Mucosa of descending colon (tissue), 3 donors: ENCODE data around the gene BTNL3. TPM values are rescaled to one million over a fixed set of nuclear protein-coding genes. Genes with fewer than 3 reads are reported as not detected.

Source experiments
- ATAC-seq: fragments of 200-7000 bp; cut with Tn5 transposase; one replicate; pipeline ENCODE4 v1.9.1; 2020; ENCODE audit warnings: mild to moderate bottlenecking, moderate library complexity
- DNase-seq, 3 donors: peaks; one replicate each; pipeline ENCODE4 v3.0.0-alpha.2; 2020
- H3K36me3 ChIP-seq: fragments of 200-600 bp; one replicate; pipeline ENCODE4 v1.8.0; 2021; ENCODE audit warnings: low read depth, mild to moderate bottlenecking
- H3K4me1 ChIP-seq: fragments of 200-600 bp; one replicate; pipeline ENCODE4 v1.8.0; 2021; ENCODE audit warnings: low read depth, mild to moderate bottlenecking
- H3K4me3 ChIP-seq: fragments of 200-600 bp; one replicate; pipeline ENCODE4 v1.8.0; 2021; ENCODE audit warnings: mild to moderate bottlenecking
- H3K9me3 ChIP-seq: fragments of 200-600 bp; one replicate; pipeline ENCODE4 v1.8.0; 2021; ENCODE audit warnings: mild to moderate bottlenecking
- CTCF ChIP-seq: fragments of 200-600 bp; IDR thresholded peaks from one replicate; pipeline ENCODE4 v1.8.0; 2022; ENCODE audit warnings: antibody characterized with exemption, mild to moderate bottlenecking
- intact Hi-C, 2 donors: fragments of 100-400 bp; cut with DNase I in 1 of 2; cut with micrococcal nuclease in 1 of 2; formaldehyde crosslinking; loops; one replicate each; pipeline versions ENCODE4 v1.11.0 to v1.11.1; 2022; cut with DNase I, micrococcal nuclease
- long read RNA-seq, 2 donors: library from polyadenylated mRNA; unstranded; transcript quantifications; one replicate each; pipeline ENCODE4 v2.0.0, GENCODE V29; 2019 to 2021
- total RNA-seq, 3 donors: library from RNA; stranded (reverse); fragmentation: NEBNext Ultra II Directional in 2 of 3; extraction: Animal tissue kit (Norgen Biotek cat#: 25700) in 2 of 3; gene quantifications; one replicate each; pipeline versions ENCODE4 v1.2.1 to v1.2.4, GENCODE V29; 2021 to 2023
- donor health status: DM: no; HTN: no; CAD: no; lungs with moderate emphysema.
- donor health status: DM: no; HTN: no; CAD: no.
- donor health status: DM: no; HTN: yes; CAD: no.

Gene BTNL3
- 10 to 100 TPM; 38.4 to 62.2 (median 46.5) TPM for total RNA-seq
- long read RNA-seq, donor 1, transcript BTNL3-201 (8 exons, 2,440 nt): major isoform, 45 of 67 reads
- long read RNA-seq, donor 1, partial matches to known transcripts: 15 of 67 reads
- long read RNA-seq, donor 1, other reads (novel, unspliced or antisense): 7 of 67 reads
- long read RNA-seq, donor 2, transcript BTNL3-201 (8 exons, 2,440 nt): major isoform, 26 of 59 reads
- long read RNA-seq, donor 2, partial matches to known transcripts: 10 of 59 reads
- long read RNA-seq, donor 2, other reads (novel, unspliced or antisense): 23 of 59 reads

- DNase-seq (no peak), ATAC-seq (peak; percentile 89)
- peak within 1 kb of the TSS; percentile 11 for H3K4me3 ChIP-seq
- H3K9me3 ChIP-seq: no peaks in the 10 kb centered on the region
- H3K4me1 ChIP-seq: no peaks in the 10 kb centered on the region
- no peak for TF ChIP-seq CTCF
- intact Hi-C loops: no loop called here
- H3K36me3 ChIP-seq: no peaks in the 10 kb centered on the region
Observed at GRCh38 chr5:180988592-180988991, at the start of gene BTNL3. TSS of gene BTNL3 (plus strand) at chr5:180988846. CDS start at chr5:180989029, 183 bp downstream.

- Histone ChIP-seq H3K4me1 (no peaks in the 10 kb centered on the region), H3K36me3 (no peaks in the 10 kb centered on the region), H3K4me3 (no peak overlapping the region), H3K9me3 (no peaks in the 10 kb centered on the region)
- DNase-seq (no peak), ATAC-seq (no peak)
- intact Hi-C loops: no loop called here
- TF ChIP-seq CTCF: no peak
Observed at GRCh38 chr5:180950291-180950949, 38.2 kb upstream of the BTNL3 start.

DNA sequence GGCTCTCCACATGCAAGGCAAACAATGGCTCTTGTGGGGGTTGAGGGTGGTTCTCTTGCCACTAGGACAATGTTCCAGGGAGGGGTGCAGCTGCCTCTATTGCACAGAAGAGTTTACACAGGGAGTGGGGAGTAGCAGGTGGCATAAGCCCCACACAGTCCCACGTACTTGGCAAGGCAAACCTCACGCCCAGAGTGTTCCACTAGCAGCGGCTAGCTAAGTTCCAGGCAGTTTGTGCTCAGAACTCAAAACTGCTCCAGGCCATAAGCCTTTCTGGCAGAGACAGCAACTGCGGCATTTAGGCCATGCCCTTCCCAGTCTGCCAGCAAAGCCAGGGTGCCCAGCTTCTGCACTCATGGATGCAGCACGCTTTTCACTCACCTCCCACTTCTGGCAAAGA, 29.0 kb upstream of the BTNL3 start:
- ATAC-seq: no peak
- Histone ChIP-seq H3K36me3 (no peaks in the 10 kb centered on the region), H3K4me3 (no peak overlapping the region), H3K4me1 (no peaks in the 10 kb centered on the region), H3K9me3 (no peaks in the 10 kb centered on the region)
- no peak for DNase-seq
- TF ChIP-seq CTCF: no peak
- intact Hi-C loops: no loop called here

DNA sequence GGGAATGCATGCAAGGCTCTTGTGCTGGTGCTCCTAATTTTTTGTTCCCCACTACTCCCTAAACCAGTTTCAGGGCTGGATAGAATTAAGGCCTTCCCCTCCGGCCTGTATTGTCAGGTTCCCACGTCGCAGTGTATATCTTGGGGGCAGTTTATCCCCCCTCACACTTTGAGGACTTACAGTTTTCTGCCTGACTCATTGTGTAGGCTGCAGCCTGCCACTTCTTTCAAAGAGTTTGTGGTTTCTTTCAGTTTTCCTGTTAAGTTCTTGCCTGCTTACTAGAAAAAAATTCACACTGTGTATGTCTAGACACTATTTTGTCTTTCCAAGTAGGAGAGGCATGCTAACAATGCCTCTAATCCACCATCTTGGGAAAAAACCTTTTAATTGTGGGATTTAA, 28.4 kb upstream of the BTNL3 start:
- Histone ChIP-seq H3K4me3 (no peak overlapping the region), H3K36me3 (no peaks in the 10 kb centered on the region), H3K9me3 (no peaks in the 10 kb centered on the region), H3K4me1 (no peaks in the 10 kb centered on the region)
- no peak for TF ChIP-seq CTCF
- ATAC-seq (no peak), DNase-seq (no peak)
- intact Hi-C loops: no loop called here

DNA sequence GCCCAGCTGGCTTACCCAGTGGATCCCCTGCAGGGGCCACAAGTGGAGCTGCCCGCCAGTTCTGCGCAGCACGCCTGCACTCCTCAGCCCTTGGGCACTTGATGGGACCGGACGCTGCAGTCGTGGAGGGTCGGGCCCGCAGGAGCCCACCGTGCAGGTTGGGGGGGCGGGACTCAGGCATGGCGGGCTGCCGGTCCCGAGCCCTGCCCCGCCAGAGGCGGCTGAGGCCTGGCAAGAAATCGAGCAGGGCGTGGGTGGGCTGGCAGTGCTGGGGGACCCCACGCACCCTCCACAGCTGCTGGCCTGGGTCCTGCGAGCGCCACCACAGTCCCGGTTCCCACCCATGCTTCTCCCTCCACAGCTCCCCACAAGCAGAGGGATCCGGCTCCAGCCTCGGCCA, 19.2 kb upstream of the BTNL3 start:
- no peaks in the 10 kb centered on the region for H3K36me3 ChIP-seq
- DNase-seq (no peak), ATAC-seq (no peak)
- no peak overlapping the region for H3K4me3 ChIP-seq
- no peak for TF ChIP-seq CTCF
- H3K4me1 ChIP-seq: no peaks in the 10 kb centered on the region
- intact Hi-C loops: no loop called here
- H3K9me3 ChIP-seq: no peaks in the 10 kb centered on the region
